NOMO-1 treated with DMSO at 0.1 percent for 48 hours (cell line): ENCODE results near the gene KCNC1.

Experiments used
- DNase-seq: peaks from one replicate; lab custom pipeline; 2025; ENCODE audit not compliant: unreplicated experiment; lab: John Stamatoyannopoulos, UW

The KCNC1 gene

GRCh38 chr11:17772704-17773600 lies 38.4 kb downstream of the KCNC1 start:
- DNase-seq, result no peak

DNA sequence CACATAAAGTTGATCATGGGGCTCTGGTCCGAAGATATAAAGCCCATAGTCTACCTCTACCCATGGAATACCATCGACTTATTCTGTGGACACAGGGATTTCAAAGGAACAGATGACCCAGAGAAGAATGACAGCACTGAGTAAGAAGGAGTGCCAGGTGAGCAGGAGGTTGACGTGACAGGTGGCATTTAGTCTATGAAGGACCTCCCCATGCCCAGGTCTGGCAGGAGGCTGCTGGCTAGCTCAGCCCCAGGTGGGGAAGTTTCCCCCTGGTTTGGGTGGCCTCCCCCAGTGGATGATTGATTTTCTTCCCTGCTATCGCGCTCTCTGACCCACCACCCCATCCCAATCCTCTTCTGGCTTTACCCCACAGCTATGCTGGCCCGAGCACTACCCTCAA lies 39.1 kb downstream of the KCNC1 start:
- no peak for DNase-seq

- DNase-seq, result no peak
Measured at GRCh38 chr11:17774232-17775034, 39.9 kb downstream of the KCNC1 start.

DNA sequence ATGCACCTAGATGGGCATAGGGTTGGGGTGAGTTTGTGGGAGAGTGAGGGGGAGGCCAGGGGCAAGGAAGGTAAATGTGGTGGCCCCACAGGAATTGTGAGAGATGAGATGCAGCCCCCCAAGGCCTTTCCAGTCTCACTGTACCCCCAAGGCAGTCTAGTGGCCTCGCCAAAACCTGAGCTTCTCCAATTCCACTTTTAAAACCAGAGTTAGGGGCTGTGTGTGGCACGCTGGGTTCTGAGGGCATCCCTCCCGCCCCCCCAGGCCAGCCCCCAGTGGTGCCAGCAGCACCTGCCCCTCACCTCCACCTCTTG lies 40.4 kb downstream of the KCNC1 start:
- no peak for DNase-seq

DNA sequence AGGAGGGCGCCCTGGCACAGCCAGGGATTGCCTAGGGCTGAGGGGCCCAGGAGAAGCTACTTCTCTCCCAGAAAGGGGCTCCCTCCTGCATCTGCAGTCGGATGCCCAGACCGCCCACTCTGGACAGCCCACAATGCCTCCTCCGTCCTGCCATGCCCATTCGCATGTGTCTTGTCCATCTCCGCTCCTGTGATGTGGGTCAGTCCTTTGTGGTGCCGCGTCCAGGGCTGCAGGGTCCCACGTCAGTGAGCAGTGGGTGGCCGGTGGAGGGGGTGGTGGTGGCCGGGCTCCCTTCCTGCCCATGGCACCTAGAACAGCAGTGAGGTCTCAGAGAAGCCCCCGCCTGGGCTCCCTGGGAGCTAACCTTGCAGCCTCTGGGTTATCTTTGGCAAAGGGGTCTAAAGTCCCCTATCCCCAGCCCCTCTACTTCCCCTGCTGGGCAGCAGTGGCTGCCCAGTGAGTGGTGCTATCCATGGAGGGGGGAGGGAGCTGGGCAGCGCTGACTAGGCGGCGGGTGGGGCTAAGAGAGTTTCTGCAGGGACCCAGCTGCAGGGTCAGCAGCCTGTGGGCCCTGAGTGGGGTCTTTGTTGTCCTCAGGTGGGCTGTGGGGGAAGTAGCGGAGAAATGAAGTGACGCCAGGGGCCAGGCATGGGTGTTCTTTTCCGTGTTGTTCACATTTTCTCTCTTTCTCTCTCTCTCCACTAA lies 41.1 kb downstream of the KCNC1 start:
- DNase-seq, result no peak

DNA sequence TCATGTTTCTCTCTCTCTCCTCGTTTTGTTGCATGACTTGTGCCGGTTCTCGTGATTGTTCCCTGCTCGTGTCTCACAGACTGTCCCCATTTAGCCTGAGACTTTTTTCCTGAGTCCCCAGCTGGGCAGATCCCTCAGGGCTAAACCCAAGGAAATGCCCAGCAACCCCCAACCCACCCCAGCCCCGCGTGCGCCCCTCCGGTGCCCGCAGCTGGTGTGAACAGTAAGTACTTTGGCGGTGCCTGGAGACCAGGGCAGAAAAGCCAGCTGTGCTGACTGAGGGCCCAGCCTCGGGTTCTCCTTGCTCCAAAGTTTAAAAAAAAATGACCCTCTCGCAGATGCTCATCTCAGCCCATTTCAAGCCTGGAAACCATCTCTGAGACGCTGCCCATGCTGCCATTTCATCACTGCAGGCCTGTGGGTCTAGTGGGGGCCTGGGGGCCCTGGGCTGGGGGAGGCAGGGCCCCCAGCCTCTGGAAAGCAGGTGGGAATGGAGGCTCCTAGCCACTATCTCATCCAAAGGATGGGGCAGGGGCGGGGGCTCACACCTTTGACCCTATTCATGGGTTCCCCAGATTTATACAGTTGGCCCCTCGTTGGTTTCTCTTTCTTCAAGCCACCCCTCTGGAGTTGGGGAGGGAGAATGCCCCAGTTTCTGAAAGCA lies 41.8 kb downstream of the KCNC1 start:
- DNase-seq, result no peak

GRCh38 chr11:17777086-17777737 lies 42.6 kb downstream of the KCNC1 start:
- DNase-seq, result no peak

DNA sequence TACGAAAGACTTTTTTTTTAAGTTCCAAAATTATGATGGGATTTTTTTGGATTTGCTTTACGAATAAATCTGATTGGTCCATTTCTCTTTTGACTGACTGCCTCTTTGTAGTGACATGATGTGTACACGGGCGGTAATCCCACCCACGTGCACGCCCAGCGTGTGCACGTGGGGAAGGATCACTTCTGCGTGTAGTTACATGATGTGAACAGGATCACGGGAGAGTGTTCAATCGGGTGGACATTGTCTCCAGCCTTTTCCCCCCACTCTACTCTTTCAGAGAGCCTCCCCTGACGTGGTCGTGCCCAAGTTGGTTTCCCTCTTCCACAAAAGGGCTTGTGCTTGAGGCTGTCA lies 43.1 kb downstream of the KCNC1 start:
- no peak for DNase-seq

DNA sequence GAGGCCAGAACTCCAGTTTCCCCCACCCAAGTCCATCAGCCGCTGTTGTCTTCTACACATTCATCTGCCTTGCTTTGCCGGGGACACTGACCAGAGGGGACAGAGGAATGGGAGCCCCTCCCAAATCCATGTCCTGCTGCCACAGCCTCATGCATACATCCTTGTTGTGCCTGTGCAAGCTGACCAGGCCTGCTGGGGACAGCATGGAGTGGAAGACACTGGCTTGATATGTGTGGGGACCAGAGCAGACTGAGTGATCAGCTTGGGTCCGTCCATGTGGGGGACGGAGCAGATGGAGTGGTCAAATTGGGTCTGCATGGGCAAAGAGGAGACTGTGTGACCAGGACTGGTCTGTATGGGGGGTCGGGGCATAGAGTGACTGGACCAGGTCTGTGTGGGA lies 43.8 kb downstream of the KCNC1 start:
- no peak for DNase-seq

- no peak for DNase-seq
Measured at GRCh38 chr11:17778956-17779860, 44.6 kb downstream of the KCNC1 start.

GRCh38 chr11:17779861-17780594 lies 45.4 kb downstream of the KCNC1 start:
- no peak for DNase-seq

GRCh38 chr11:17780668-17781067 lies 46.1 kb downstream of the KCNC1 start:
- DNase-seq, result no peak

DNA sequence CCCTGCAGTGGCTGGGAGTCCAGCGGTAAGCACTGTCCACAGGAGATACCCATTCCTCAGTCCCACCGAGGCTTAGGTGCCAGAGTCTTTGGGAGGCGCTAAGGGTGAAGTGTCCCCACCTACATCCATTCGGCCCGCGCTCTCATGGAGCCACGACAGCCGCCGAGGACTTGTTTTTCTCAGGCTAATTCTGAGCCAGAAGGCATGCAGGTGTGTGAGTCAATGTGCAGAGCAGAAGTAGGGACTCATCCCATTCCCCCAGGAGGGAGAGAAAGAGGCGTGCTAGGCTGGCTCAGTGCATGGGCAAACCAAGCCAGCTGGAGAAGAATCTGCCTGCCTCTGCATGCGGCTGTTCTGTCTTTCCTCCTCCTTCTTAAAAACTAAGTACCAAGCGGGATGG lies 46.6 kb downstream of the KCNC1 start:
- DNase-seq, result no peak

- DNase-seq, result no peak
Measured at GRCh38 chr11:17781626-17782025, 47.0 kb downstream of the KCNC1 start.

DNA sequence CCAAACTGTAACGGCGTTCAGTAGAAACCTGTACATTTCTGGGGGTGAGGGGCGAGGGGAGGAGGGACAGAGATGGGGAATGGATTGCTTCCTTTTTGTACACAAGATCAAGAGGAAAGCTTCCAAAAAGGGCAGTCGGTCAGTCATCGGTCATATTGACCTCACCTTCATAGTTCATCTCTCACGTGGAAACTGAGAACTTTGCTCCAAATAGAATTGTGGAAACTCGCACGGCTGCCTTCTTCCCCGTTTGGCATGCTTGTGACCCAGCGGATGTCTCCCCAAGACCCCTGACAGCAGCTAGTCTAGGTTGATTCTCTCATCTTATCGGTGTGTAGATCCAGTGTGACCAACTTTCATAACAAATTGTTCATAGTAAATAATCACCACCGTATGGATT lies 47.6 kb downstream of the KCNC1 start:
- DNase-seq, result no peak

DNA sequence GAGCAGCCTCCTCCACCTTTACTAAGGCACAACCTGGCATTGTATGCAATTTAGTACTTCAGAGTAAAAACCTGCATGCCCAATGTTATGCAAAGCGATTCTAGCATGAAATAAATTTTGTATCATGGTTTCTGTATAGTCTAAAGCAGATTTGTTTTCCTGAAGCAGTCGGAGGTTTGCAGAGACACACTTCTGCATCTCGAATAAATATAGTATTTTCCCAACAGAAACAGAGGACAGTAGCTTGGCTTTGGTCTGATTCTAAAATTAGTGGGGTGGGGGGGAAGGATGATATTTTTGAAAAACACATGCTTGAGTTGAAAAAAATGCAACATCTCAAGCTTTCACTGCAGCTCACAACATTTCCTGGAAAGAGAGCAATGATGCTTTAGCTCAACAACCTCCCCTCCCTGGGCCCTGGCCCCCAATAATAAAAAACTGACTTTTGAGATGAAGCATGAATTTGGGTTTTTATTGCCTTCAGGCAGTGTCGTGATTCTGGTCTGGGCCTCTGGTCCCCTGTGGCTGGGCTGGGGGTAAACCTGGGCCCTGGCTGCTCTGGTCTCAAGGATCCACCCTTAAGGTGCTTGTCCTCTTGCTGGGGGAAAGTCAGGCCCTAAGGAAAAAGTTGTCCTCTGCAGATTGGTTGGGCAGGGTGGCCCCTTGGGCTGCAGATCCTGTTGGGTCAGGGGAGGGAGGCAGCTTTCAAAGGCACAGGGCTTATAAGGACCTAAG lies 48.2 kb downstream of the KCNC1 start:
- no peak for DNase-seq

DNA sequence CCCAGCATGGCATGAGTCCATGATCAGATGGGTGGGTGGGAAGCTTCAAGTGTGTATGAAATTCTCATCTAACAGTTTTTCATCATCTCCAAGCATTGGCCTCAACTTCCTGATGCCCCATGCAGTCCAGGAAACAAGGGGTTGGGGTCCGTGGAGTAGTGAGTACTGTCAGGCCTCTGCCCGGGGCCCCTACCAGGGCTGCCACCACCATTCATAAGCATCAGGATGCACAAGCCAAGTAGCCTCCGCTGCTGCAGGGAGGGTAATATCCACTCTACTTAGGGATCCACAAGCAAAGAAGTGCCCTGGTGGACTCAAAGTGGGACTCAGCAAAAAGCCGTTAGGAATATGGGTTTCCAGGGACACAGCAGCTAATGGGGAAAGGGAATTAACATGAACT lies 49.3 kb downstream of the KCNC1 start:
- no peak for DNase-seq

DNA sequence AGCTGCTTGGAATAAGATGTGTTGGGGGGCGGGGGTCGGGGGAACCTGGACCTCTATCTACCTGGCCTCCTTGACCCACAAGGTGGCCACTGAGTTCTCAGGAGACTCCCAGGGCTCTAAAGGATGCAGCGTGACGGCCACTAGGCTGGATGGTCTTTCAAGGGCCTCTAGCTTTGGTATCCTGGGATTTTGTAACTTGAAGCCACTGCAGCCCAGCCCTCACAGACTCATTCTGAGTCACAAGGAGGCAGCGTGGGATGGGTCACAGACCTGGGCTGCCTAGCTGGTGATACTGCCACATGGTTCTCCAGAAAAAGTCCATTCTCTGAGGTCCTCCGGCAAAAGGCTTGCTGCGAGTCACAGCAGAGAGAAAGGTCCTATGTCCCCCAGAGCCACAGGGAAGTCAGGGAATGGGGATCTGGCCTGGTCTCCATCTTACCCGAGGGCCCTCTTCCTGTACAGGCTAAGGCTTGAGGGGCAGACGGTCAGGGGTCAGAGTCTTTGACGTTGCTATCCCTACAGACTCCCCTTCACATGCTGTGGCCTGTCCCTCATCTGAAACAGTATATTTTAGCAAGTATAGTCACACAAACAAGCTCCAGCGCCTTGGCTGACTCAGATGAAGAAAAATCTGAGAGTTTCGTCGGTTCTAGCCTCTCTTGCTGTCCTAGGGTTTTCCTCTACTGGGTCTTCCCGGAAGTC lies 52.4 kb downstream of the KCNC1 start:
- no peak for DNase-seq
